Activated CD8-positive, alpha-beta memory T cell treated with anti-CD3 and anti-CD28 coated beads, Interleukin-2, amount 50 U/mL, for 24 hours (primary cell): ENCODE data around the gene ALG2.
A peak's percentile ranks its signal among the peaks of the same experiment; 100 is the strongest.

ENCODE experiments used
- DNase-seq: peaks from one replicate; pipeline ENCODE4 v3.0.0-alpha.2; 2020; ENCODE audit errors: extremely low read depth

ALG2 gene

DNA sequence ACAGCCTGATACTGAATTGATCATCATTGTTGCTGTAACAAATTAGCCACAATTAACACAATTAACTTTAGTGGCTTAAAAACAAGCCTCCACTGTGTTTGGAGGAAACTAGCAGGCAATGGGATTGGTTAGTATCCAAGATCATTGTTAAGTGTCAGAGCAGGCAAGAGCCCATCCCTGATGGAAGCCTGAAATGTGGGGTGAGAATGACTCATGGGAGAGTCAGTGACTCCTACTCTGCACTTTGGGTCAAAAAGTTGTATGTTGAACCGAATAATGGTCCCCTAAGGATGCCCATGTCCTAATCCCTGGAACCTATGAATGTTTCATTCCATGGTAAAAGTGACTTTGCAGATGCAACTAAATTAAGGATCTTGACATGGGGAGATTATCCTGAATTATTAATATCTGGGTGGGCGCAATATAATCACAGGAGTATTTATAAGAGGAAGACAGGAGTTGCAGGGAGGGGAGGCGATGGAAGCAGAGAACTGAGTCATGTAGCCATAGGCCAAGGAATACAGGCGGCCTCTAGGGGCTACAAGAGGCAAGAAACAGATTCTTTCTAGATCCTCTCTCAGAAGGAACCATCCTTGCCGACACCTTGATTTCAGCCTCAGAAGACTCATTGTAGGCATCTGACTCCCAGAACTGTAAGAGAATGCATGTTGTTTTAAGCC is 28.8 kb downstream of the ALG2 start:
- DNase-seq: no peak

DNA sequence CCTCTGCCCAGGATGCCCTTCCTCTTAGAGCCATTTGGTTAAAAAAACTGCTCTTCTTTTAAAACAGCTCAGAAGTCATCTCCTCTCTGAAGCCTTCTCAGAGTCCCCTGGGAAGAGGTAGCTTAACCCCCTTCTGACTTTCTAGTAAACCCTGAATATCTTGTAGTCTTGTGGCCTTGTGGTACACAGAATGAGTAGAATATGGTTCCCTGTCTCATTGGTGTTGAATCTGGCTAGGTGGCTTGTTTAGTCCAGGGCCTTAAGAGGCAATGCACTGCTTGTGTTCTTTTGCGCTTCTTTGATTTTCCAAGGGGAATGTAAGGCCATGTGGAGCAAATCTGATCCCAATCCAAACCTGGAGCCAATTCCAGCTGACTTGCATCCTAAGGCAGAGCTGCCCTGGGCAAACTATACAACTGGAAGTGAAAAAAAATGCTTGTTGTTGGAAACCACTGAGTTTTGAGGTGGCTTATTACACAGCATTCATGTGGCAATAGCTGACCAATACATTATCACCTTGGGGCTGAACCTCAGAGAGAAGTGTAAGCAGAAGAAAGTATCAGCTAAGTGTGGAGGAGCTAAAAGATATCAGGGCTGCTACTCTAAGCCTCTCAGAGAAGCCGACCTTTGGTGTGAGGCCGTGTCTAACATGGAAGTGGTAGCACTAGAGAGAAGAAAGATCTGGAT is 31.0 kb downstream of the ALG2 start:
- no peak for DNase-seq

- no peak for DNase-seq
These were observed 31.7 kb downstream of the ALG2 start for GRCh38 chr9:99189887-99190596.

GRCh38 chr9:99189186-99189585 is 32.6 kb downstream of the ALG2 start:
- DNase-seq: no peak

GRCh38 chr9:99187311-99187710 is 34.4 kb downstream of the ALG2 start:
- DNase-seq: no peak

- no peak for DNase-seq
These were observed 35.8 kb downstream of the ALG2 start for GRCh38 chr9:99185934-99186333.

- DNase-seq: no peak
These were observed 36.5 kb downstream of the ALG2 start for GRCh38 chr9:99185348-99185632.

DNA sequence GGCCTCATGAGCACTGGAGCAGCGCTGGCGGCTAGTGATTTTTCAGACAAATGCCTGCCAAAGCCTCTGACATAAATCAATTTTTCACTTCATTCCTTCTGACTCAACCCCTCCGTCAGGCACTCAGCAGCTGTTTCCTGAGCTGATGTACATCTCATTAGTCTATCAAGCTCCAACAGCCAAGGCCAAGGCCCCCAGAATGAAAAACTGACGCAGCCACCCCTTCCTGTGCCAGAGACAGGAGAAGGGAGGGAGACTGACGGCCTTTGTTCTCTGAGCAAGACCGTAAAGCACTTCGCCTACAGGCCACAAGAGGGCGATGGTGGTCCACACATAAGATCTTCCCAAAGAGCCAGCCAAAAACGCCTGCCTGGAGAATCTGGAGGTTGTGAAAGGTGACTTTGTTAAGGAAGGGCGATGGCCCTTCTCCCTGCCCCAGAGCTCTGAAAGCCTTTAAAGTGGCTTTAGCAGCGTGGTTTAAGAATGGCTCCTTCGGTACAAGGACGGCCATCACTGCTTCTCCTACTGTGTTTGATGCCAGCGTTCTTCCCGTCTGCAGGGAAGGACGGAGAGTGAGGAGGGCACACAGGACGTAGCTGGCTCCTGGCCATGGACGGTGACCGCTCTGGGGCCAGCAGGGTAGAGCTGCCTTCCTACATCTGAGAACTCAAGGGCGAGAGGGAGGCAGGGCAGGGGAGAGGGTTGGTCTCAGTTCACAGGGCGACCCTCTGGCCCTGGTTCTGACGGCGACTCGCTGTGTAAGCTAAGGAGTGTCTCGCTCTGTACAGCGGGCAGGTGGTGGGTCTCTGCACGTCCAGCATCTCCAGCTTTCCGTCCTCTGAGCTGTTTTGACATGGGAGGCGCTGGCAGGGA is 37.0 kb downstream of the ALG2 start:
- peak; percentile 47 for DNase-seq

- DNase-seq: no peak
These were observed 37.6 kb downstream of the ALG2 start for GRCh38 chr9:99184110-99184474.

- DNase-seq: no peak
These were observed 38.1 kb downstream of the ALG2 start for GRCh38 chr9:99183616-99184015.

GRCh38 chr9:99182356-99182755 is 39.4 kb downstream of the ALG2 start:
- DNase-seq: no peak

- no peak for DNase-seq
These were observed 40.1 kb downstream of the ALG2 start for GRCh38 chr9:99181621-99182020.

- DNase-seq: no peak
These were observed 40.5 kb downstream of the ALG2 start for GRCh38 chr9:99181206-99181605.

- no peak for DNase-seq
These were observed 41.1 kb downstream of the ALG2 start for GRCh38 chr9:99180662-99181061.

DNA sequence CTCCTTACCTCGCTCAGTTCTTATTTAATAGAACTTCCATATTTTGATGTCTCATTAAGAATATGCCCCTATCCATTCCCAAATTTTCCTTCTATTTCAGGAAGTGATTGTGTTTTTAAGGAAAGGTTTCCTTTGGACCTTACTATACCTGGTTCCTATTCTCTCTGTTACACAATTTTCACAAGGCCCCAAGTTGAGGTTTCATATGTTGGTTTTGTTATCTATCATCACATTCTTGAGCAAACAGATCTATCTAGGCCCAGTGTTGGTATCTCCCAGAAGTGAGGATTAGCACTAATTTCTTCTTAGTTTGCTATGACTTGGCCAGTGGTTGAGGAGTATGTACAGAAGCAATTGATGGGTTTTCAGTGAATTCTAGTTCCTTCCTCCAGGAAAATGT is 41.5 kb downstream of the ALG2 start:
- no peak for DNase-seq

DNA sequence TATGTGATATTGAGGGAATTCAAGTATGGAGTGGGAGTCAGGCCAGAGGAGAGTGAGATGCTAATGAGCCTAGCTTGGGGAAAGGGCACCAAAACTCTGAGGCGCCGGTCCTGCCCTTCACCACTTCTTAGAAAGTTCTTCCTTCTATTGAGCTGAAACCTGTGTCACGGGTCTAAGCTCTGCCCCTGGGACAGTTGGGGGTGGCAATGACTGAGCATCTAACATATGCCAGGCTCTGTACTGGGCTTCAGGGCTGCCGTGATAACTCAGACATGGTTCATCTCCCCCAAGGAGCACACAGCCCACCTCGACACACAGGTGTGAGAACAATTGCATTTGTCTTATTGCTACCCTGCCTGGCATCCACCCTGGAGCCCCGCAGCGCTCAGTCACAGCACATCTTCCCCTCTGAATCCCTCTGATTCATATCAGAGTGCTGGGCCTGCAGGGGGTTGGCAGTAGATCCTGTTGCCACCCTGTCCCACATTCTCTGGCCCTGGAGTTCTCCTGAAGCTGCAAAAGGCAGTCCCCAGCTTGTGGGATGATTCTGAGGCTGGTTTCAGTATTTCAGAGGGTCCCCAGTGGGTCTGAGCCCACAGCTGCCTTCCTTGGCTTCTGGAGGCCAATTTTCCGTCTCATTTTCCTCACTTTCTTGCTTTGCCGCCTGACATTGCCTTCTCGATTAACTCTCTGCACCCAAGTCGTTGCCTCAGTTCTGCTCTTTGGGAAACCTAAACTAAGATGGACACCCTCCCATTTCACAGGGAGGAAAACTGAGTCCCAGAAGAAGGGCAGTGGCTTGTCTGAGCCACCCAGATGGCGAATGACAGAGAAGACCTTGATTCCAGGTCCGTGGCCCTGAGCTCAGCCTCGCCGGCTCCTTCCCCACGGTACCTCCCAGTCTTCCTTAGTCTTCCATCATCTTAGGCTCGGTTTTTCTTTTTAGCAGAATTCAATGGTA is 42.5 kb downstream of the ALG2 start:
- no peak for DNase-seq

GRCh38 chr9:99177576-99178366 is 44.0 kb downstream of the ALG2 start:
- no peak for DNase-seq

GRCh38 chr9:99176527-99177013 is 45.2 kb downstream of the ALG2 start:
- DNase-seq: no peak

GRCh38 chr9:99173570-99174504 is 47.9 kb downstream of the ALG2 start:
- DNase-seq: no peak
